NB4 (cell line): ENCODE measurements around the gene HNRNPK.

Experiments used
- CTCF ChIP-seq: IDR thresholded peaks from one replicate; pipeline ENCODE4 v1.5.1; 2012; ENCODE audit warnings: low read depth, low read length
- MAX ChIP-seq: IDR thresholded peaks from 2 replicates; pipeline ENCODE4 v1.6.1; 2011; ENCODE audit warnings: low read depth, low read length
- MYC ChIP-seq: IDR thresholded peaks from 2 replicates; pipeline ENCODE4 v1.6.1; 2011; ENCODE audit warnings: low read depth, low read length
- POLR2A ChIP-seq: IDR thresholded peaks from 2 replicates; pipeline ENCODE4 v1.6.1; 2011; ENCODE audit warnings: mild to moderate bottlenecking; ENCODE audit not compliant: insufficient read length; ENCODE audit errors: extremely low read depth

GRCh38 chr9:83971485-83971884, 8.5 kb downstream of the HNRNPK start:
- TF ChIP-seq POLR2A (no peak), CTCF (no peak), MAX (no peak), MYC (no peak)
